Left kidney (tissue), 2 donors: Measurements from ENCODE around the gene LPAR3. TPM values are rescaled to one million over a fixed set of nuclear protein-coding genes. Genes with fewer than 3 reads are reported as not detected.

ENCODE experiments used
- DNase-seq: peaks from one replicate; pipeline ENCODE4 v3.0.0-alpha.2; 2013
- polyA plus RNA-seq: library from polyadenylated mRNA; unstranded; fragments of 120-200 nt; gene quantifications from one replicate; pipeline ENCODE4 v1.2.1, GENCODE V29; 2013; ENCODE audit not compliant: insufficient read length

Gene LPAR3
- polyA plus RNA-seq, 1 donor: 1.4 TPM

- DNase-seq: no peak
Observed at GRCh38 chr1:84827976-84828375, 65.0 kb downstream of the LPAR3 start.

- DNase-seq: no peak
Observed at GRCh38 chr1:84827555-84827954, 65.5 kb downstream of the LPAR3 start.

GRCh38 chr1:84825161-84825560 lies 67.8 kb downstream of the LPAR3 start:
- no peak for DNase-seq

GRCh38 chr1:84823991-84824390 lies 69.0 kb downstream of the LPAR3 start:
- no peak for DNase-seq

- no peak for DNase-seq
Observed at GRCh38 chr1:84823511-84823910, 69.5 kb downstream of the LPAR3 start.

- DNase-seq: no peak
Observed at GRCh38 chr1:84810343-84810742, 82.7 kb downstream of the LPAR3 start.

- DNase-seq: no peak
Observed at GRCh38 chr1:84809023-84809422, 84.0 kb downstream of the LPAR3 start.

- DNase-seq: no peak
Observed at GRCh38 chr1:84803604-84804003, 89.4 kb downstream of the LPAR3 start.

GRCh38 chr1:84802567-84803232 lies 90.3 kb downstream of the LPAR3 start:
- no peak for DNase-seq

GRCh38 chr1:84800090-84801073 lies 92.6 kb downstream of the LPAR3 start:
- DNase-seq: no peak

- DNase-seq: no peak
Observed at GRCh38 chr1:84797603-84798002, 95.4 kb downstream of the LPAR3 start.

- no peak for DNase-seq
Observed at GRCh38 chr1:84795966-84796600, 96.9 kb downstream of the LPAR3 start.

- no peak for DNase-seq
Observed at GRCh38 chr1:84795213-84795612, 97.8 kb downstream of the LPAR3 start.

- DNase-seq: no peak
Observed at GRCh38 chr1:84792421-84792820, 100.6 kb downstream of the LPAR3 start.

- no peak for DNase-seq
Observed at GRCh38 chr1:84789014-84789413, 104.0 kb downstream of the LPAR3 start.

GRCh38 chr1:84785271-84786036 lies 107.6 kb downstream of the LPAR3 start:
- DNase-seq: no peak

GRCh38 chr1:84782881-84783280 lies 110.1 kb downstream of the LPAR3 start:
- DNase-seq: no peak

- no peak for DNase-seq
Observed at GRCh38 chr1:84781946-84782771, 110.8 kb downstream of the LPAR3 start.

GRCh38 chr1:84780000-84780716 lies 112.8 kb downstream of the LPAR3 start:
- no peak for DNase-seq

- no peak for DNase-seq
Observed at GRCh38 chr1:84776639-84777038, 116.4 kb downstream of the LPAR3 start.
